Hippocampal formation (tissue), 2 donors: ENCODE measurements around the gene SRD5A1.
A peak's percentile ranks its signal among the peaks of the same experiment; 100 is the strongest.

Source experiments
- DNase-seq, 2 donors: peaks; one replicate each; lab custom pipeline; 2025; lab: John Stamatoyannopoulos, UW

Gene SRD5A1

GRCh38 chr5:6684075-6684474 lies 50.8 kb downstream of the SRD5A1 start:
- no peak for DNase-seq

GRCh38 chr5:6686501-6686900 lies 53.3 kb downstream of the SRD5A1 start:
- DNase-seq, result no peak

- DNase-seq, result no peak
These were observed 53.7 kb downstream of the SRD5A1 start for GRCh38 chr5:6686915-6687409.

DNA sequence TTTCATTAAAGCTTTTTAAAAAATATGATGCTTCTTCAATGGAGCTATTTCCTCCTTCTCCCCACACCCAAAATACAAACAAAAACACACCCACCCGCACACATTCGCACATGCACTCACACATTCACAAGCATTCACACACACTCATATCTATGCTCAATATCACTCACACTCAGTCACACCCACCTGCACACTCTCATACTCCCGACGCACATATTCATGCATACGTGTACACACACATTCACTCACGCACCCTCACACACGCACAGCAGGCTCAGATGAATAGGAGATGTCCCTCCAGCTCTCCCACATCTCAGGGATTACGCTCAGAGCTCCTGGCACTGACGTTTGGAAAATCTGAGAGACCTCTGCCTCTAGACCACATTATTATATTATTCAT lies 54.3 kb downstream of the SRD5A1 start:
- DNase-seq, result no peak

DNA sequence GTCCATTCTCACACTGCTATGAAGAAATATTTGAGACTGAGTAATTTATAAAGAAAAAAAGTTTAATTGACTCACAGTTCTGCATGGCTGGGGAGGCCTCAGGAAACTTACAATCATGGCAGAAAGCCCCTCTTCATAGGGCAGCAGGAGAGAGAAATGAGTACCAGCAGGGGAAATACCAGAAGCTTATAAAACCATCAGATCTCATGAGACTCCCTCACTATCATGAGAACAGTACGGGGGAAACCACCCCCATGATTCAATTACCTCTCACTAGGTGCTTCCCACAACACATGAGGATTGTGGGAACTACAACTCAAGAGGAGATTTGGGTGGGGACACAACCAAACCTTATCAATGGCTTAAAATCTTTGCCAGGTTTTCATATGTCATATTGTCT lies 59.7 kb downstream of the SRD5A1 start:
- no peak for DNase-seq

- no peak for DNase-seq
These were observed 65.5 kb downstream of the SRD5A1 start for GRCh38 chr5:6698696-6699095.

DNA sequence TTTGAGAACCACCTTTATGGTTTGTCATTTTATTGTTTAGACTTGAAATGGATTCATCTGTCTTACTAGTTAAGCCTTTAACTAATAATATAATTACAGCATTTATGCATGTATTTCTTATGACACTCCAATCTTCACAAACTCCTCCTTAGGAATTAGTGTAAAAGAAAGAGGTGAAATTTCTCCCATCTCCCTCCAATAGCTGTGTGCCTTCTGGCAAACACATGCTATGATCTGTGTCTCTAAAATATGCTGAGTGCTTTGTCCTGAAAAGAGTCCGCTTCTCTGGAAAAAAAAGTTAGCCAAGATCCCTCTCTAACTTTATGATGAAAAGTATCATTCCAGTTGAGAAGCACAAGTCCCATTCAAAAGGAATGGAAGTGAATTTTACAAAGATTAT lies 66.1 kb downstream of the SRD5A1 start:
- no peak for DNase-seq

GRCh38 chr5:6700074-6700684 lies 66.9 kb downstream of the SRD5A1 start:
- no peak for DNase-seq

DNA sequence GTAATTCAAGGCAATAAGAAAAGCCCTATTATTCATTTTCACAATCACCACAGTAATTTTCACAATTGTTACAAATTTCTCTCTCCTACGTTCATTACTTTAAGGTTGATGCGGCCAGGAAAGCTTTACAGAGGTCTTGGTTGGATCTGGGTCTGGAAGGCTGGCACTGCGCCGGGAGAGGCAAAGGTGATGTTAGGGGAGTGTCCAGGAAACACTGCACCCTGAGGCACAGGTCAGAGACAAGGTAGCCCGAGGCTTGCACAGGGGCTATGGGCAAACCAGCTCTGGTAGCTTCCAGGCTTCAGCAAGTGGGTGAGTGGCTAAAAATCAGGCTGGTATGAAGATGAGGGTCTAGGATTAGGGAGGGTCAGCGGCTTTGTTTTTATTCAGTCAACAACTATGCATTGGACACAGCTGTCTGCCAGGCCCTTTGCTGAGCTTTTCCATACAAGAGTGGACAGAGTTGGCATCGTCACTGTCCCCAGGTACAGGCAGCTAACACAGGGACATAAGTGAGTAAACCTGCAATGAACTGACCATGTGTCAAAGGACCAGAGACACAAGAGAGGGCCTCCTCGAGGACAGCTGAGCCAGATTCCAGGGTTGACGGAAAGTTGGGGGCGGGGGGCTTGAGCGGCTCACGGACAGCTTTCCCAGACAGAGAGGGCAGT lies 67.6 kb downstream of the SRD5A1 start:
- DNase-seq, result no peak

- no peak for DNase-seq
These were observed 68.3 kb downstream of the SRD5A1 start for GRCh38 chr5:6701491-6701890.

DNA sequence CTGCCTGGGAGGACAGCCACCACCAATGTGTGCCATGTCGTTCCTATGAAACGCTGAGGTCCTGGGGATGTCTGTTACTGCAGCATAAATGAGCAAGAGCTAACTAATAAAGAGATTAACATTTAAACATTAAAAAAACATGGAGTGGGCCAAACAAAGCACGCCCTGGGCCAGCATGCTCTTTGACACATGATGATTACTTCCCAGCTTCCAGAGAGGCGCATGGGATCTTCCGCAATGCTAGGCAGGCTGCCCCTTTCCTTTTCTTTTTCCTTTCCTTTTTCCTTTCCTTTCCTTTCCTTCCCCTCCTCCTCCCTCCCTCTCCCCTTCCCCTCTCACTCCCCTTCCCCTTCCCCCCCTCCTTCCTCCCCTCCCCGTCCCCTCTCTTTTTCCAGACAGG lies 69.4 kb downstream of the SRD5A1 start:
- no peak for DNase-seq

DNA sequence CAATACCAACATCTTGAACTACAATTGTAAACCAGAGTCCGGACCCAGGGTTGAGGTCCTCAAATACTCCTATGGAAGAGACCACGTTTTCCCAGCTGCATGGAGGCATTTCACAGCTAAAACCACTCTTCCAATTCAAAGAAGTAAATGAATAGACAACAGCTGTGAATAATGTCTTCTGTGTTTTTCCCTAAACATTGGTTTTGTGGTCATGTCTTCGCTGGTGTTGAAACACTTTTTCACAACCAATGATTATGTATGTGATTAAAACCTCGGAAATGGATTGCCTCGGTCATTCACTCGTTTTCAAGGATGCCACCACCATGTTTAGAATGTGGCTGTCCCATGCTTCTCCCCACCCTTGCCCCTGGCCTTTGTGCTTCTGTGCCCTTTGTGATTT lies 70.6 kb downstream of the SRD5A1 start:
- no peak for DNase-seq

DNA sequence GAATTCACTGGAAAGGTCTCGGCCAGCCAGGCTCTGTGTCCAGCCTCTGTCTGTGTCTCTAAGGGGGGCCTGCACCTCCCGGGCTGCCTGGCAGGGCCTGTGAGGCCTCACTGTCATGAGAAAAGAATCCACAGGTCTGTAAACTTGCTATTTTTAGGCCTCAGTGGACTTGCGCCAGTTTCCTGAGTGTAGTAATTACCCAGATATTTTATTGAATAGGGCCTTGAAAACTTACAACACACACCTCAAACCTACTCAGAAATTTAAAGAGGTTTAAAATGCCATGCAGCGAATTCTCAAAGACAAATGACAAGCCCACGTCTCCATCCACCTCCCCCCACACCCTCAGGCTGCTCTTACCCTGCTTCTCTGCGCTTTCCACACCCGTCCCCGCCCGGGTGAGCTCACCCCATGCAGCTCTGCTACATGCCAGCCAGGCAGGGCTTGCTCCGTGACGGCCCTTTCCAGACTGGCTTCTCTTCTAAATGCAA lies 71.2 kb downstream of the SRD5A1 start:
- DNase-seq, result no peak

- no peak for DNase-seq
These were observed 71.8 kb downstream of the SRD5A1 start for GRCh38 chr5:6705088-6705487.

DNA sequence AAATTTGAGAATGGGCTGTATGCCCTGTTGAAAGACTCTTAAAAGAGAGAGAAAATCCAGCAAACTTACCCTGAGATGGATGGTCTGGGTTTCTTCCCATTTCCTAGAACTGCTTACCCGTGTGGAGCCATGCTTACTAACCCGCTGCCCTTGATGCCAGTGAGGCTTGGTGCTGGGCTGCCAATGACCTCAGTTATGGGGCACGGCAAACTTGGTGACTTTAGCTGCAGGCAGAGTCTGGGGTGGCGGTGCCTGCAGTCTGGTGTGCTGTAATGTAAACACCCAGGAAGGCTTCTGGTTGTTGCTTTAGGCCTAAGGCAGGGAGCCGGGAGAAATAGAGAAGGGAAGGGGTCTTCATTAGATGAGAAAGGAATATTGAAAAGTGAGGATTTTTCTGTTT lies 72.7 kb downstream of the SRD5A1 start:
- no peak for DNase-seq

DNA sequence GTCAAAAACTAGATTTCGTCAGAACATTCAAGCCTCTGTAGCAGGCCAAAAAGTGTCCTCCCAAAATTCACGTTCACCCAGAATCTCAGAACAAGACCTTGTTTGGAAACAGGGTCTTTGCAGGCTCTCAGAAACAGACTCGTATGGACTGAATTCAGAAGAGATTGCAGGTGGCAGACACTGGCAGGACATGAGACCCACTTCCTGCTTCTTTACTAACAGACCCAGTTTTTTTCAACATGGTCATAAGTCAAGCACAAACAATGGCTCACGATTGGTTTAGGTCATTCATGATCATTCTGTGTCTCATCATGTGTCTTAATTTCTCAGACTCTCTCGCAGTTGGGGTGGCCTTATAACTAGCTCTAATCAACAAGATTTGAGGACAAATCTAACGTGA lies 74.6 kb downstream of the SRD5A1 start:
- no peak for DNase-seq

DNA sequence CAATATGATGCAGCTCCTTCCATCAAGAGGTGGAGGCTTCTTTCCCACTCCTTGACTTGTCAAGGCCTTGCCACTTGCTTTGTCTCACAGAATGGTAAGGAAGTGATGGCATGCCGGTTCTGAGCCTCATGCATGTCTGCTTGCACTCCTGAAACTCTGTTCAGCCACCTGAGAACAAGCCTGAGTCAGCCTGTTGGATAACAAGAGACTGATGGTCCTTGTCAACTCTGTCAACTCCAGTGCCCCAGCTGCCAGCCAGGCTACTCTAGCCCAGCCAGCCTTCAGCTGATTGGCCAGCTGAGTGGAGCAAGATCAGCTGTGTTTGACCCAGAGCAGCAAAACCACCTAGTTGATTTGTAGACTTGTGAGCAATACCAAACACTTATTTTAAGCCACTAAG lies 75.6 kb downstream of the SRD5A1 start:
- DNase-seq, result no peak

DNA sequence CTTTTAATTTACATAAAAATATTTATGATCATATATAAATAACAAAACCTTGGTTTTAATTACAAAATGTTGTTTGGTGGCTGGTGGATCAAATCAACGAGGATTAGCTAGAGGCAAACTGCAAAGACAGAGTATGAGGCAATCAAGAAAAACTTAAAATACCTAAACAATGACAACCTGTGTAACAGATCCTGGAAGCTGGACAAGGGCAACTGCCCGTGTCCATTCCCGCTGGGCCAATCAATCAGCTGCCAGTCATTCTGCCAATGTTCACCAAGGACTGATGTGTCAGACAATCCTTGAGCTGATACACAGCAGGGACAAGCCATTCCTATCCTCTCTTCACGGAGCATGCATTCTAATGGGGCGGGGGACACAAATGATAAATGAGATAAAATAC lies 76.8 kb downstream of the SRD5A1 start:
- no peak for DNase-seq

- no peak for DNase-seq
These were observed 77.5 kb downstream of the SRD5A1 start for GRCh38 chr5:6710551-6711318.

DNA sequence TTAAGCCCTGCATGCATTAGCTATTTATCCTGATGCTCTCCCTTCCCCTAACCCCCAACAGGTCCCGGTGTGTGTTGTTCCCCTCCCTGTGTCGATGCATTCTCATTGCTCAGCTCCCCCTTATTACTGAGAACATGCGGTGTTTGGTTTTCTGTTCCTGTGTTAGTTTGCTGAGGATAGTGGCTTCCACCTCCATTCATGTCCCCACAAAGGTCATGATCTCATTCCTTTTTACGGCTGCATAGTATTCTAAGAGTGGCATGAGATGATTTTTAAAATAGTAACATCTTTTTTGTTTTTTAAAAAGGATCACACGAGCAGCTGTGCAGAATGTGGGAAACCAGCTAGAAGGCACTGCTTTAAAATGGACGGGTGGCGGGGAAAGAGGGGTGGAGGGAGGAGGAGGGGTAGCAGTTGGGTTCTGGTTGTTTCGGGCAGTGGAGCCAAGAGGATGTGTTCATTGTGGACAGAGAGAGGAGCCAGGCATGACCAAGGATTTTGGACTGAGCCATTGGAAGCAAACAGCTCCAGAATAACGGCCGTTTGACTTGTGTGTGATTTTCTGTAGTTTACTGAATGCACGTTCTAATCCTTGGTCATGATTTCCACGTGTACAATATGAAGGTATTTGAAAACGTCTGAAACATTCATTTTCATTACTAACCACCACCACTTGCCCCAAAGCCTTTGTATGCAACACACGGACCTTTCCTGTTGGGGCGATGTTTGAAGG lies 78.3 kb downstream of the SRD5A1 start:
- no peak for DNase-seq

DNA sequence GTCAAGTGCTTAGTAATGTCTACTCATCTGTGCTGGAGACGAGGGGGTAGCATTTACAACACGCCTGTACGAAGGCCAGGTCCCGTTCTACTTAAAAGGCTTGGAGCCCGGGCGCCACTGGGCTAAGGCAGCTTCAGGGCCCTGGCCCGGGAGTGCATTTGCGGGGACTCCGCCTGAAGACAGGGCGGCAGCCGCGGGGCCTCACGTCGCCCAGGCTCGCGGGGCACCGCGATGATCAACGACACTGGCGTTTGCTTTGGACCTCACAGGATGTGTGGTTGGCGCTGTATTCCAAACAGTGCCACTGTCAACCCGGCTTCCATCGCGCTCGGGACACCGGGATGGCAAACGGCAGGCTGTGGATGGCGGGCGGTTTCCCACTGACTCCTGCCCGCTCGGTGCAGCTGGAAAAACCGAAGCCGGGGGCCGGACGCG lies 78.9 kb downstream of the SRD5A1 start:
- DNase-seq, result peak in 1 of 2 donors; percentile 50
